ENCODE measurements around the gene SIRT6.
"Not testable (repeated sequence)": the region's sequence is repeated elsewhere in the genome, so short reads cannot be mapped to it uniquely, and the experiment has no call there.

The SIRT6 gene

DNA sequence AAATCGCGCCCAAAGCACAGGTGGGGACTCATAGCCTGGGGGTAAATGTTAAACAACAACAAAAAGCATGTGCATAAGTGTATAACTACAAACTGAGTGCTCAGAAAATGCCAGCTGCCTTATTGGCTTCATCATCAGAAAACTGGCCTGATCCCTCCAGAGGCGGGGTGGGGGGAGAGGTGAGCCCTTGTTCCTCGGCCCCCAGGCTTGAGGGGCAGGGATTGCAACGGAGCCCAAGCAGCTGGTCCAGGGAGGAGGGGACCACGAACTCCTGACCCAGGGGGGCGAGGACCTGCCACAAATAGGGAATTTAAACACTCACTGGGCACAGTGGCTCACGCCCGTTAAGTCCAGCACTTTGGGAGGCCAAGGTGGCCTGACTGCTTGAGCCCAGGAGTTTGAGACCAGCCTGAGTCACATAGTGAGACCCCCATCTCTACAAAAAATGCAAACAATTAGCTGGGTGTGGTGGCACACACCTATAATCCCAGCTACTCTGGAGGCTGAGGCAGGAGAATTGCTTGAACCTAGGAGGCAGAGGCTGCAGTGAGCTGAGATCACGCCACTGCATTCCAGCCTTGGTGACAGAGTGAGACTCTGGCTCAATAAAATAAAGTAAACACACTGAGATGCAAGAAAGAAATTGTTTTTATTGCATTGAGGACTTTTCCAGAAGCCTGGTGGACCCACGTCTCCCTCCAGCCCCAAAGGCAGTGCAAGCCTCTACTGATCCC, 8.7 kb downstream of the SIRT6 start:
- DNase-seq, result no peak

DNA sequence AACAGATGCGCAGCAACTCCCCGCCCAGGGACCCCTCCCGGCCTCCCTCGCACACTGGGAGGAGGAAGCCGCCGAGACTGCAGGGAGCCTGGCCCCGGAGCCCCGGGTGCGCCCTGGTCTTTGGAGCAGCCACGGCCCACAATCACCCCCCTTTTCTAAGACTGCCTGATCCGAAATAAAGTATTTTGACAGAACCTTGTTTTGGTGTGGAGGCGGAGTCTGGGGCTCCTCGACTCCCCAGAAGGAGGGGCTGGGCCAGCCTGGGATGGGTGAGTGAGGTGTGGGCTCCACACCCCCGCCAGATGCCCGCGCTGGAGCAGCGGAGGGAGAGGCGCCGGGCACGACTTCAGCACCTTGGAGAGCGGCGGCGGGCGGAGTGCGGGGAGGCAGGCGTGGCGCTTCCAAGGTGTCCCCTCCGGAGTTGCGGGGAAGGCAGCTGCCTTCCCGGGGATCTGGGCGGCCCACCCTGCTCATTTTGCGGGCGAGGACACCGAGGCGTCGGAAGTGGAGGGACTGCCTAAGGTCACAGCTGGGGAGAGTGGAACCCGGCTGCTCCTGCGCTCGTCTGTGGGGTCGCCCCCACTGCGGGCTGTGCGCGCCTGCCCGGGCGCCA, 9.4 kb downstream of the SIRT6 start:
- DNase-seq, result peak; percentile 79

DNA sequence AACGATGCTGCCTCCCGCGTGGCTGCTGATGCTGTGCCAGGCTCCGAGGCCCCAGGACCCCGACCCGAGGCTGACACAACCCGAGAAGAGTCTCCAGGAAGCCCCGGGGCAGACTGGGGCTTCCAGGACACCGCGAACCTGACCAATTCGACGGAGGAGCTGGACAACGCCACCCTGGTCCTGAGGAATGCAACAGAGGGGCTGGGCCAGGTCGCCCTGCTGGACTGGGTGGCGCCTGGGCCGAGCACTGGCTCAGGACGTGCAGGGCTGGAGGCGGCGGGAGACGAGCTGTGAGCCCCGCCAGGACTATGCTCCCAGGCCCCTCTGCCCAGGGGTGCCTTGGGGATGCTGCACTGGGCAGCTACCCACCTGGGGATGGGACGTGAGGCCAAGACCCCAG, 10.7 kb downstream of the SIRT6 start:
- no peak for DNase-seq

DNA sequence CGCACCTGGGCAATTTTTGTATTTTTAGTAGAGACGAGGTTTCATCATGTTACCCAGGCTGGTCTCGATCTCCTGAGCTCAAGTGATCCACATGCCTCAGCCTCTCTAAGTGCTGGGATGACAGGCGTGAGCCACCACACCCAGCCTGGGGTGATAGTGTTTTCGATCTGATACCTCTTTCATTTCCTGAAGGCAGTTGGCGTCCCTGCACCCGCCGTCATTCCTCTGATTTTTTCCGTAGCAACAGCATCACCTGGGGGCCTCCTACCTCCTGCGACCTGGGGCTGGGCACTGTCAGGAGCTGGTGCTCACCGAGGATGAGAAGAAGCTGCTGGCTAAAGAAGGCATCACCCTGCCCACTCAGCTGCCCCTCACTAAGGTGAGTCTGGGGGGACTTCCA, 18.1 kb downstream of the SIRT6 start:
- DNase-seq, result no peak

DNA sequence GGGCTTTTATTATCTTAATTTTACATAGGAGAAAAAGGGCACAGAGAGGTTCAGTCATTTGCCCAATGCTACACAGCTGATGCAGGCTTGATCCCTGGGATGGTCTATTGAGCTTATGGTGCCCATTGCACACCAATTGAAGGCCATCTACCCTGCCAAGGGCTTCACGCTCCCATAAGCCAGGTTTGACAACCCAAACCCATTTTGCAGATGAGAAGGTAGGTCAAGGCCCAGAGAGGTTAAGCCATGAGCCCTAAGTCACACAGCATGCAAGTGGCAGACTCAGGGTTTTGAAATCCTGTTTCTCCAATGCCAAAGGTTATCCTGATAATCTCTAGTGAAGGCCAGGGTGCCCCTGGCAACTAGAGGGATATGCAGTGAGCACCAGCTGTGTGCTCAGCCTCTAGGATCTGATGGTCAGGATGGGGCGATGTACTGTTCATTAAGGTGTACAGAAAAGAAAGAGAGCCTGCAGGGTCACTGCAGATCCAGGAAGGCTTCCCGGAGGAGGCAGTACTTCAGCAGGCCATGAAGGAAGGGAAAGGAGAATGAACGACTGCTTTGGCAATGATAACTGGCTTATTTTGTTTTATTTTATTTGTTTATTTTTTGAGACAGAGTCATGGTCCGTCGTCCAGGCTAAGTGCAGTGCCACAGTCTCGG, 20.8 kb downstream of the SIRT6 start:
- no peak for DNase-seq

DNA sequence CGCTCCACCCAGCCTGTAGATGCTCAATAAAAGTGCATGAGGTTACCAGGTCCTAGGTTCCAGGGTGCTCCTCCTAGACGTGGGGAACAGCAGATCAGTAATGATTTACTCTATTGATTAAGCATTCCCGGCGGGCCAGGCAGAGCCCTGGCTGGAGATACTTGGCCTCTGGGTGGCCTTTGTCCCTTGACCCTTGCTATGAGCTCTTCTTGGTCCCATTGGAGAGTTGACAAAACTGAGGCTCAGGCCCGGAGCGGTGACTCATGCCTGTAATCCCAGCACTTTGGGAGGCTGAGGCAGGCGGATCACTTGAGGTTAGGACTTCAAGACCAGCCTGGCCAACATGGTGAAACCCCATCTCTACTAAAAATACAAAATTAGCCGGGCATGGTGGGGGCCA, 24.4 kb downstream of the SIRT6 start:
- DNase-seq, result not testable (repeated sequence)

DNA sequence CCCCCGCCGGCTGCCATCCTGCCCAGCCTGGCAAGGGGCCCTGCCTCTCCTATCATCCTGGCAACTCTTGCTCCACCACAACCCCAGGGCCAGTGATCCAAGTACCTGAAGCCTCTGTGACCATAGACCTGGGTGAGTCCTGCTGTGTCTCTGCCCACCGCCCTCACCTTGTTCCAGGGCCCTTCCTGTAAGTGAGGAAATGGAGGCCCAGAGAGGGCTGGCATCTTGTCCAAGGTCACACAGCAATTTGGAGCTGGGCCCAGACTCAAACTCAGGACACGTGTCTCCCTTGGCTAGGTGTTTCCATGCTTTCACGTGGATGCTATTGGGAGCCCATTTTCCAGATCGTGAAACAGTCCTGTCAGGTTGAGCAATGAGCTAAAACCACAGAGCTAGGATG, 25.2 kb downstream of the SIRT6 start:
- DNase-seq, result no peak

DNA sequence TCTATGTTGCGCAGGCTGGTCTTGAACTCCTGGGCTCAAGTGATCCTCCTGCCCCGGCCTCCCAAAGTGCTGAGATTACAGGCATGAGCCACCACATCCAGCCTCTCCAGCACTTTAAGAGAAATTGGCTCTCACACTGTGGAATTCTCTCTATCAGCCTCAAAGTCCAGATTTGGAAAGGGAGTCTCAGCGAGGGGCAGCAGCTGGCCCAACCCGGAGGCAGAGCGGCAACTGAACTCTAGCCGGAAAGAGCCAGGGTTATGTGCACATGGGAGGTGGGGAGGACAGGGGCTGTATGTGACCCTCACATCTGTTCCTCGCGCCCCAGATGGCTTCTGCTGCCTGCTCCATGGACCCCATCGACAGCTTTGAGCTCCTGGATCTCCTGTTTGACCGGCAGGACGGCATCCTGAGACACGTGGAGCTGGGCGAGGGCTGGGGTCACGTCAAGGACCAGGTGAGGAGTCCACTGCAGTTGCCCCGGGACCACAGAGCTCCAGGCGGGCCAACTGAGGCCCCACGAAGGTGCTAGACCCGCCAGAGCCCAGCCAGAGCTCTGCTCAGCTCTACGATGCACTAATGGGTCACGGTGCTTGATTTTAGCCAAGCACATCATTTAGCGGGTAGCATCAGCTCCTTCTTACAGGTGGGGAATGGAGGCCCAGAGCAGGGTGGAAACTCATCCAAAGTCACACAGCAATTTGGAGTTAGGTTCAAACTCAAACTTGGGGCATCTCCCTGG, 27.6 kb downstream of the SIRT6 start:
- DNase-seq, result no peak

DNA sequence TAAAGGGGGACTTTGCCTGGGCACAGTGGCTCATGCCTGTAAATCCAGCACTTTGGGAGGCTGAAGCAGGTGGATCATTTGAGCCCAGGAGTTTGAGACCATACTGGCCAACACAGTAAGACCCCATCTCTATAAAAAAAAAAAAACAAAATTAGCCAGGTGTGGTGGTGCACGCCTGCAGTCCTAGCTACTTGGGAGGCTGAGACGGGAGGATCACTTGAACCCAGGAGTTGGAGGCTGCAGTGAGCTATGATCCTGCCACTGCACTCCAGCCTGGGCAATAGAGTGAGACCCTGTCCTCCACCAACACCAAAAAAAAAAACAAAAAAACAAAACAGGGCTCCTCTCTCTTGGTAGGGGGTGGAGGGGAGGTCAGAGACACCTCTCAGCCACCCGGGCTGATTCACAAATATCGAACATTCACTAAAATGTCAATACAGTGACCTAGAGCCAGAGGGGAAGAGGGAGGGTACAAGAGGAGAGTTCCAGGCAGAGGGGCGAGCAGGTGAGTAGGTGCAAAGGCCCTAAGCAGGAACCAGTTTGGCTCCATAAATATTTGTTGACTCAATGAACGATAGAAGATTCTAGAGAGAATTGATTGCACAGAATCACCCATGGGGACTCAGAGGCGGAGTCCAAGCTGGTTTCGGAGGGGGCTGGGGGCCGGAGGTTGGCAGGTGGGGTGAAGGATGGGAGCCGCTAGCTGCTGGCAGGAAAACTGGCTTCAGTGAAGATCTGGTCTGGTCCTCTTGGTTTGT, 29.9 kb downstream of the SIRT6 start:
- DNase-seq, result no peak

DNA sequence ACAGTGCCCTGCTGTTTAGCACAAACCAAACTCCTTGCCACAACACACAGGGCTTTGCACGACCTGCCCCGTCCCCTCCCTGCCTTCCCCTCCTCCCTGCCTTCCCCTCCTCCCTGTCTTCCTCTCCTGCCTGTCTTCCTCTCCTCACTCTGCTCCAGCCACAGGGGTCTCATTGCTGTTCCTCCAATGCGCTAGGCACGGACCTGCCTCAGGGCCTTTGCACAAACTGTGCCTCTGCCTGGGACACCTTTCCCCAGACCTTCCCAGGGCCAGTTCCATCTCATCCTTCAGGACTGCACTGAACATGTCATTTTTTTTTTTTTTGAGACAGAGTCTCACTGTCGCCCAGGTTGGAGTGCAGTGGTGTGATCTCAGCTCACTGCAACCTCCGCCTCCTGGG, 30.7 kb downstream of the SIRT6 start:
- no peak for DNase-seq

DNA sequence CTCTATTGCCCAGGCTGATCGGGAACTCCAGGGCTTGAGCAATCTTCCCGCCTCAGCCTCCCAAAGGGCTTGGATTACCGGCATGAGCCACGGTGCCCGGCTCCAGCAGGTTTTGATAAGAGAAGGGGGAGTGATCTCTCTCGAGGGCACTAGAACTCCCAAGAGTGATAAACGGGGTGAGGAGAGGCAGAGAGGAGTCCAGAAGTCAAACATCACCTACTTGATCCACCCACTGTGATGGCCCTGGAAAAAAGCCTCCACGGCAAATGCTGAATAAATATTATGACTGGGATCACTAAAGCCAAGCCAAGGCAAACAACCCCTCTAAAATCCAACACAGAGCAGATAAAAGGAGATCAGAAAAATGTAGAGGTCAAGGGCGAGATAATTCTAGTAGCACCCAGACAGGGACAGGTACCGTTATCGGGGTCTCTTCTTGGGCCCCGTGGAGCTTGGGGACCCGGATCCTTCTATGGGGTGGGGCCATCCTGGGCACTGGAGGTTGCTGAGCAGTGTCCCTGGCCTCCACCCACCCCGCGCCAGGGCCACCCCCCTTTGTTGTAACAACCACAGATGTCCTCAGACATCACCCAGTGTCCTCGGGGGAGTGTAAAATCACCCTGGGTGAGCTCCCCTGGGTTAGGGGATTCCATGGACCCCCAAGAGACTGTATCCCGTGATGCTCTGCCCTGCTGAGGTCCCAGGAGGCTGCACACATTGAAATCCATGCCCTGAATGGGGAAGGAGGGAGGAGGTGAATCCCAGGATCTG, 32.7 kb downstream of the SIRT6 start:
- DNase-seq, result no peak

DNA sequence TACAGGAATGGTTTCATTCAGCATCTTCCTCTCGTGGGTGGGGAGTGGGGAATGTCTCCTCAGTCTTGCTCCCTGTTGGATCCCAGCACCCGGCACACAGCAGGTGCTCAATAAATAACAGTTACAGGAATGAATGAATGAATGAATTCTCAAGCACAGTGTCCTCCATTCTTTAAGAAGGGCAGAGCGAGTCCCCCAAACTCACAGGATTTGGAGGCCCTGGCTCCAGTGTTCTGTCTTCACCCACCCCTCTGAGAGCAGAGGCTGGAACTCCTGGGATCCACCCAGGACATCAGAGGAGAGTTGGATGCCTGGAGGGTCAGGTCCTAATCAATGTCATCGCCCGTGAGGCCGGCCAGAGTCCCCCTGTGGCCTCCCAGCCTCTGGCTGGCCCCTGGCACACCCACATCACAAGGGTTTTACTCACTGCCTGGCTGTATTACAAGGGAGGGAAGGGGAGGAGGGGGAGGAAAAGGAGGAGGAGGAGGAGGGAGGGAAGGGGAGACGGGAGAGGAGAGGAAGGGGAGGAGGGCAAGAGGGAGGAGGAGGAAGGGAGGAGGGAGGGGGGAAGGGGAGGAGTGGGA, 37.6 kb downstream of the SIRT6 start:
- no peak for DNase-seq

DNA sequence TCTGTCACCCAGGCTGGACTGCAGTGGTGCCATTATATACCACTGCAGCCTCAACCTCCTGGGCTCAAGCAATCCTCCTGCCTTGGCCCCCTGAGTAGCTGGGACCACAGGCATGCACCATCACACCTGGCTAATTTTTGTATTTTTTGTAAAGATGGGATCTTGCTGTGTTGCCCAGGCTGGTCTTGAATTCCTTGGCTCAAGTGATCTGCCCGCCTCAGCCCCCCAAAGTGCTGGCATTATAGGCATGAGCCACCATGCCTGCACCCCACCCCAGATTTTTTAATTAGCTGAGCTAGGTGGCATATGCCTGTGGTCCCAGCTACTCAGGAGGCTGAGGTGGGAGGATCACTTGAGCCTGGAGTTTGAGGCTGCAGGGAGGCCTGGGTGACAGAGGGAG, 39.4 kb downstream of the SIRT6 start:
- not testable (repeated sequence) for DNase-seq

DNA sequence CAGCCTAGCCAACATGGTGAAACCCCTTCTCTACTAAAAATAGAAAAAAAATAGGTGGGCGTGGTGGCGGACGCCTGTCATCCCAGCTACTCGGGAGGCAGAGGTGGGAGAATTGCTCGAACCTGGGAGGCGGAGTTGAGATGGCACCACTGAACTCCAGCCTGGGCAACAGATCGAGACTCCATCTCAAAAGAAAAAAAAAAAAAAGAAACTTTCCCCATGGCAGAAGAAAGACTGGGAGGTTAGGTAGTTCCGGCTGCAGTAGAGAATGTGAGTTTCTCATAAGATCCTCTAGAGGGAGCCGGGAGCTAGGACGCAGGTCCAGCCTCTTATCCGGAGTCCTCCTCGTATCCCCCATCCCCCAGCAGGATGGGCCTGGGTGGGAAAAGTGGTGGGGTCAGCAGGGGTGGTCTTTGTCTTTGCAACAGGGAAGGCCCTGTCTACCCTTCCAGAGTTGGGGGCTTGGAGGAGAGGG, 42.1 kb downstream of the SIRT6 start:
- DNase-seq, result no peak

DNA sequence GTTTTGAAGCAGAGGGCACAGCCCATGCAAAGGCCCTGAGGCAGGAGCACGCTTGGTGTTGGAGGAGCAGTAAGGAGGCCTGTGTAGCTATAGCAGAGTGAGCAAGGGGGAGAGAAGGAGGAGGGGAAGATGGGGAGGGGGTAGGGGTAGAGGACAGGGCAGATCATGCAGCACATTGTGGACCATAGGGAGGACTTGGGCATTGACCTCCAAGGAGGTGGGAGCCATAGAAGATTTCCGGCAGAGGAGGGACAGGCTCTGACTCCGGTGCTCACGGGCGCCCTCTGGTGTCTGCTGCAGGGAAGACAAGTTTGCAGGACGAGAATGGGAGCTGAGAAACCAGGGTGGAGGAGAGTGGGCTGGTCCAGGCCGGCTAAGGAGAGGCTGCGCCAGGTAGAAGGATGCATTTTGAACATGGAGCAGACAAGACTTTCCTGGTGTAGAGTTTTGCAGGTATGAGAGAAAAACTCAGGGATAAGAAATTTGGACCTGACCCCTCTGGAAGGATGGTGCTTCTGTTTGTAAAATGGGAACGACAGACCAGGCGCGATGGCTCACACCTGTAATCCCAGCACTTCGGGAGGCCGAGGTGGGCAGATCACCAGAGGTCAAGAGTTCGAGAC, 42.6 kb downstream of the SIRT6 start:
- DNase-seq, result peak; percentile 95

DNA sequence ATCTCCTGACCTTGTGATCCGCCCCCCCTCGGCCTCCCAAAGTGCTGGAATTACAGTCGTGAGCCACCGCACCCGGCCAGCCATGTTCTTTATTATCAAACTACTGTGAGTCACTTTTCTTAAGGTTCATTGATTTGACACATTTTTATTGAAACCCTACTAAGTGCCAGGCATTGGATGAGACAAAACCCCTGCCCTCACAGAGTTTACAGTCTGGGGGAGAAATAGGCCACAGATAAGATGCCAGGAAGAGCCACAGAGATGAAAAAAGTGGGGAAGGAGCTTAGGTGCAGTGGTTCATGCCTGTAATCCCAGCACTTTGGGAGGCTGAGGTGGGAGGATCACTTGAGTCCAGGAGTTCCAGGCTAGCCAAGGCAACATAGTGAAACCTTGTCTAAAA, 43.9 kb downstream of the SIRT6 start:
- no peak for DNase-seq

DNA sequence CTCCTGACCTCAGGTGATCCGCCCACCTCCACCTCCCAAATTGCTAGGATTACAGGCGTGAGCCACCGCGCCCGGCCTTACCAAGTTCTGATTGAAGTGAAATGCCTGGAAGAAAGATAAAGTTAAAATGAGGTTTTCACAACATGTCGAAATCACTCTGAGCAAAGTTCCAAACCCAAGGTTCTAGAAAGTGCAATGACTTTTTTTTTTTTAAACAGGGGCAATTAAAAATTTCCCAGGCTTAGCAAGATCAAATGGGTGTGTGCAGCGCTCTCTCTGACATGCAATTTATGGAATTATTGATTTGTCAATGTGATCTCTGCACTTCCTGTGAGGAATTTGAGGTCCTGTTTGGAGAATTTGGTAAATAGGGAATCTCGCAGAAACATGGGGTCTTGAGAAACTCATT, 45.7 kb downstream of the SIRT6 start:
- no peak for DNase-seq

DNA sequence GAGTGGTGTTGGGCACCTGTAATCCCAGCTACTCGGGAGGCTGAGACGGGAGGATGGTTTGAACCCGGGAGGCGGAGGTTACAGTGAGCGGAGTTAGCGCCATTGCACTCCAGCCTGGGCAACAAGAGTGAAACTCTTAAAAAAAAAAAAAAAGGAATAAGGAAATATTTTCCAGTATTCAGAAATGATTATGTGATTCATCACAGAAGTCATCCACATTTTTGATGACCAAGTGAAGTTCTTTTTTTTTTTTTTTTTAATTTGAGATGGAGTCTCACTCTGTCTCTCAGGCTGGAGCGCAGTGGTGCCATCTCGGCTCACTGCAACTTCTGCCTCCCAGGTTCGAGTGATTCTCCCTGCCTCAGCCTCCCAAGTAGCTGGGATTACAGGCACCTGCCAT, 47.0 kb downstream of the SIRT6 start:
- DNase-seq, result not testable (repeated sequence)

DNA sequence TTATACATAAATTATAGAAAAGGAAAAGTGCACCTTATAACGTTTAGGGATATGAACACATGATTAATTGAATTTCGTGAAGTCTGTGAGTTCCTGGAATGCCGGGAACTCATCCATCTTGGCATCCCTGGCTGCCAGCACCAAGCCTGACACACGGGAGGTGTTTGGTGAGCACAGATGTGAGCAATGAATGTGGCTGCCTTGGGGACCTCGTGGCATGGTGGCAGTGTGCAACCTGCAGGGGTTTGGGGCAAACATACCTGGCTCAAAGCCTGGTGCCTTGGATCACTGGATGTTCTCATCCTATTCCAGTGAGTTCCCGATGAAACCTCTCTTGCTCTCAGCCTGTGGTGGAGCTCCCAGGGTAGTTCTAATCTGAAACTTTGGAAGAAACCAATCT, 48.0 kb downstream of the SIRT6 start:
- no peak for DNase-seq

DNA sequence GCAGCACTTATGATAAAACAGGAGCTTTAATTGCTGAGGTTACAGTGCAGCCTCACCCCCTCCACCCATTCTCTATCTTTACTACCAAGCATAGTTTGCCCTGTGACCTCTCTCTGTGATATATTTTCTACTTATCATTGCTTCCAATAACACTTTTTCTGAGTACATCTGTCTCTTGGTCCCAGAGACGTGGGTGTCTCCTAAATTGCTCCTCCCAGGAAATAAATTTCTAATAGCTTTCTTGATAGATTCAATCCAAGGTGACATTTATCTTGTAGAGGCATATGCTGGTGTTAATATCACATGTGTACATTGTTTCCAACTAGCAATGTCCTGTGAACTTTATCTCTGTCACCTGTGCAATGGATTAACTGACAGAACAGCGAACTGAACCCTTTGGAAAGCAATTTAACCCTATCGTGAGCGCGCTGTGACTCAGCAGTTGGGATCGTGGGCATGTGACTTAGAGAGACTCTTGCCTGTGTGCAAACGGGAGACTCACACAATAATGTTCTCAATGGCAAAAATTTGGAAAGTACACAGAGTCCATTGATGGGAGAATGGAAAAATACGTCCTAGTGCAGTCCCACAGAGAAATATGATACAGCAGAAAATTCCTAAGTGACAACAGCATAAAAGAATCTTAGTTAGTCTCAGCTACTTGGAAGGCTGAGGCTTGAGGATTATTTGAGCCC, 51.5 kb downstream of the SIRT6 start:
- DNase-seq, result no peak
